Measurements from ENCODE around the gene UNC5C. TPM values are rescaled to one million over a fixed set of nuclear protein-coding genes. Genes with fewer than 3 reads are reported as not detected.

The UNC5C gene
- polyA plus RNA-seq, 1 donor: 0.46 TPM

DNA sequence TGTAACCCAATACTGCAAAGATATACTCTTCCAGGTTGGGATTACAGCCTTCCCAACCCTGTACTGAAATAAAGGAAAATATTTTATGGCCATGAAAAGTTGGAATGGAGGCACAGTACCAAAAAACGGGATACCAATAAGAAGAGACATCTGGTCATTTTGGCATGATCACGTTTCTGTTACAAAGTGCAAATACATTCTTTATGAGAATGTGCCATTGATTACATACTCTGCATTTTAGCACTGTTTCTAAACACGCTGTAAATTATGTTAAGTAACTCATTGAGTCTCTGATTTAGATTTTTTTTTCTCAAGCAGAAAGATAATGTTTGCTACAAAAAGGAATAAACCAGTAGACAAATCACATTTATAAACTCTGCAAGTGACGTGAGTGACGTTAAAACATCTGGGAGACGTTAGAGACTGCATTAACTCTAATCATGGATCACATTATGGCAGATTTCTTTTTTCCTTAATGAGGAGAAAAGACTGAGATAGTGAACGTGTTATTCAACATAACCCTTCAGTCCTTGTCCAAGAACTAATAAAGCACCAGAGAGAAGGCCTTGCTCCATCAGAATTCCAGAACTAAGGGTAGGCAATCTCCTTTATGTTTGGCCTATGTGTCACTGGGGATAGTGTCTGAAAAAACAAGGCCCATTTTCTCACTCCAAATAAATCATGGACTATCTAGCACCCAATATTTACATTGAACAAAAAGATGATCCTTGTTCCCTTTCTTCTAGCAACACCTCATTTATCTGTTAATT is 31.0 kb downstream of the UNC5C start:
- DNase-seq: no peak

DNA sequence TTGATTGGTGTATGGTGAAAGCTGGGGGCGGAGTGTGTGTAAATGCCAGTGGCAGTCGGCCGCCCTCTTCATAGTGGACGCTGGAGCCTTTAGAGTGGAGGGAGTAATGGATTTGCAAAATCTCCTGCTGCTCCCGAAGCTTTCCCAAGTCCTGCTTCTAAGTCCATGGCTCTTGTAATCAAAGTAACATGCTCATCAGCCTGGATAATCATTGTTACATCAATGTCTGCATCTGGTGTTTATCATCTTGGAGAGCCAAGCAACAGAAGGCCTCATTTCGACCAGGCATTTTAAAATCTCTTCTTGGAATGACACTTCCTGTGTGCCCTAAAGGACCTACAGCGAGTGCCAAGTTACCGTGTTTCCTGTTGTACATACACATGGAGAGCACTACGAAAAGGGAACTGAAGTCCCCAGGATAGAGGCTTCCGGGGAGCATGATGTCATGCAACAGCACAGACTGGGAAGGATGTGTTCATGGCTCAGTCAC is 32.2 kb downstream of the UNC5C start:
- DNase-seq: no peak

DNA sequence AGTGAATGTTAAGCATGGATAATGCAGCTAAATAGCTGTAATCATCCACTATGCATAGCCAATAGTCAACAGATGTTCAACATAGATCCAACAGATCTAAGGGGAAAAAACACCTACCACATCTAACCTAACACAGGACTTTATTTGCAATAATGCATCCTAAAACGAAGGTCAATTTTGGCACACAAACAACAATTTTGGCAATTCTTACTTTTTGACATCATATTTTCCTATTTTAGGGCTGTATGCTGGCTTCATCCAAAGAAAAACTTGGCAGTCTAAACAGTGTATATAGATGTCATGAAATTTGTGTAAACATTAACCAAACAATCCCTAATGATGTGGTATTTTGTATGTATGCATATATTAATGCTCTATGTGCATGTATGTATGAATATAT is 33.2 kb downstream of the UNC5C start:
- no peak for DNase-seq

GRCh38 chr4:95513022-95513421 is 35.8 kb downstream of the UNC5C start:
- no peak for DNase-seq

DNA sequence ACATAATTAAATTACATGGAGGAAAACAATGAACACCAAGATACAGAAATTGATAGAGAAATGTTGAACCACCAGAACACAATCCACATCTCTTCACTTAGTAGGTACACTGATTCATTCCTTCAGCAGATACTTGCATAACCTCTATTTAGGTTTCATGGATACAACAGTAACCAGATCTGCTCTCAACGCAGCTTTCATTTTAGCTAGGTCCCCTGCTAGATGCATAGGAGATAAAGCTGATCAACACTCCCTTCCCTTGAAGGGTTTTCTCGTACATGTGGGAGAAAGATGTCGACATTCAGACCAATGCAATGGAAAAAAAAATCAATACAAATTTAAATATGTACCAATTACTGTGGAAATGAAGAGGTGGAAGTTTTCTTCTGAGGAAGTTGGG is 37.3 kb downstream of the UNC5C start:
- DNase-seq: no peak

GRCh38 chr4:95510877-95511276 is 37.9 kb downstream of the UNC5C start:
- no peak for DNase-seq

GRCh38 chr4:95510145-95510544 is 38.6 kb downstream of the UNC5C start:
- no peak for DNase-seq

DNA sequence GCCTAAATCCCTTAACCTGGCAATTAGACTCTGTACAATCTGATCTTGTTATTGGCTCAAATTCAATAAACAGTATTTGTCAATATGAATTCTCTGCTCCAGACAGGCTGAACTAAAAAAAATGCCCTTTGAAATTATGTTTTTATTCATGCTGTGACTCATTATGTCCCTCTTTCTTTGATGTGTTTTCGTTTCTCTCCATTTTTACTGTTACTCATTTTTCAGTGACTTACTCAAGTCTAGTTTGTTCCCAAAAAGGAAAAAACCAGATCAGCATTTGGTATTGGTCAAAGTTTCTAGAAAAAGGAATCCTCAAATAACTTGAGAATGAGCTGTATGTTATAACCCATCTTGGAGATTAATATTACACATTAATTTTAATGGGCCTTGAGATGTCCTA is 40.4 kb downstream of the UNC5C start:
- no peak for DNase-seq

- no peak for DNase-seq
Observed at GRCh38 chr4:95507561-95507960, 41.2 kb downstream of the UNC5C start.

- no peak for DNase-seq
Observed at GRCh38 chr4:95507147-95507546, 41.6 kb downstream of the UNC5C start.

- DNase-seq: no peak
Observed at GRCh38 chr4:95506264-95506663, 42.5 kb downstream of the UNC5C start.

DNA sequence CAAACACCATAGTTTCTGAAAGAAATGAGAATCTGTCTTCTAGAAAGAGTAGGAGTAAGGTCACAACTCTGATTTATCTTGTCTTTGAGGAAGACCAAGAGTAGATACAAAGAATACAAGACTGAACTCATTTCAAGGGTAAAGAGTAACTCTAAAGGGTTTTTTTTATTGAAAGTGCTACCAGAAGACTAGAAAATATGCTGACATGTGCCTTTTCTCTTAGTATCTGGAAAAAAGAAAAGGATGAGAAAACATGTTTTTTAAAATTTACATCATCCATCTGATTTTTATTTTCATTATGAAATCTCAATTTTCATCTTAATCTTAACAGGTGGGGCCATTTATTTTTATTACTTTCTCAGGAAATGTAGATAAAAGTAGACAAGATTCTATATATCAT is 43.0 kb downstream of the UNC5C start:
- no peak for DNase-seq

- no peak for DNase-seq
Observed at GRCh38 chr4:95505151-95505550, 43.6 kb downstream of the UNC5C start.

DNA sequence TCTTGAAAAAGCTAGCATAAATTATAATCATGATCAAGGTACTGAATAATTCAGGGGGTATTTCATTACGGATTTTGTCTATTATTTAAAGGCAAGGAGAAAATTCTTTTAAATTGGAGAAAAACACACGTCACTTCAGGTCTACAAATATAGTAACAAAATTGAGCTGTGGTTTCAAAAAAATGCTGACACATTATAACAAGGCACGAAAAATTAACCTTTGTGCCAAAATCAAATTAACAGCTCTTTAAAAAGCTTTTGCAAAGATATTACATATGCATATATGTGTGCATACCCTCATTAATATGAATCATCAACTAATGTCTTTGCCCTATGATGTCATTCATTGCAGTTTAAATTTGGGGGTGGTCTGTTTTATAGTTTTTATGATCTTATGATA is 44.3 kb downstream of the UNC5C start:
- no peak for DNase-seq

DNA sequence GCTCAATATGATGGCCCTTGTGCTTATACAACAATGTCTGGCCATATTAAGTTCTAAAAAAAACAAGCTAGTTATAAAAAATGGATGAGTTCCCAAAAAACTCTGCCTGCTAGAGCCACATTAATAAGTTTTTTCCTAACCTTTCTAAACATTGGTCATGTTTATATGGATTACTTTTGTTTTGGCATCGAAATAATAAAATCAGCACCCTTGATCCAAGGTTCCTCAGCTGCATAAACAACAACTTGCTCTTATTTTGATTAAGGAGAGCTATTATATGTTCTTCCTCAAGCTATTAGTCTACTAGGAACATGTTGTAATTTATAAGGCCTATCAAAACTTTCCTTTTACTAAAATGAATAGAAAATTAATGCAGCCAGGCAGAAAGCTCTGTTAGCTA is 48.4 kb downstream of the UNC5C start:
- DNase-seq: no peak

DNA sequence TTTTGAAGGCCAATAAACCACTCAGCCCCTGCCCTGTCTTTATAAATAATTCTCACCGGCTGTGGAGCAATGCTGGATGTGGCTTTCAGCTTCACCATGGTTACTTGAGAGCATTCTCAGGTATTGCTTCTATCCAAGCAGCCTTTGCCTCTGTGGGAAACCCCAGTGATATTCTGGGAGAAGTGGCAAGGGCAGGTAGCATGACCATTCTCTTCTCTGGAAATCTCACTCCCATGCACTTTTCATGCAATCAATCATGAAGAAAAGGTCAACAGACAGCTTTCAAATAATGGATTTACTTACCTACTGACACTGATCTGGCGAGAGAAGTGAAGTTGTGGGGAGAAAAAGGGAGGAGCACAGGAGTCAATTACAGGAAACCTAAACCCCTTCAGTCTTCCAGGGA is 49.5 kb downstream of the UNC5C start:
- DNase-seq: no peak

DNA sequence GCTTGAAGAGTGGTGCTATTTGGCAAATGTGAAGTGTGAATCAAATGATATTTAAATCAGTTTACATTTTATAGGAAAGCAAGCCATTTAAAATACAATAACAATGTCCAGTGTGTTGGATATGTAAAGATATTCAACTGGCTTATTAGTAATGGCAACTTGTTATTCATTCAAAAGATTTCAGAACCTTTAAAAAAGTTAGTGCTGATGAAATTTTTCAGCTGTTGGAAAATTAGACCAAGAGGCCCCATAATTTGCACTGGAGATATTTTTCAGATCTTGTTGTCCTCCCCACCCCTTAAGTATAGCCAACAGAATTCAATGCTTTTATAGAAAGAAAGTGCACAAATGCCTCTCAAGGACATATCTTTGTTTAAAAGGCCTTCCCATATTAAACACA is 54.6 kb downstream of the UNC5C start:
- DNase-seq: no peak

GRCh38 chr4:95478679-95479078 is 70.1 kb downstream of the UNC5C start:
- no peak for DNase-seq

DNA sequence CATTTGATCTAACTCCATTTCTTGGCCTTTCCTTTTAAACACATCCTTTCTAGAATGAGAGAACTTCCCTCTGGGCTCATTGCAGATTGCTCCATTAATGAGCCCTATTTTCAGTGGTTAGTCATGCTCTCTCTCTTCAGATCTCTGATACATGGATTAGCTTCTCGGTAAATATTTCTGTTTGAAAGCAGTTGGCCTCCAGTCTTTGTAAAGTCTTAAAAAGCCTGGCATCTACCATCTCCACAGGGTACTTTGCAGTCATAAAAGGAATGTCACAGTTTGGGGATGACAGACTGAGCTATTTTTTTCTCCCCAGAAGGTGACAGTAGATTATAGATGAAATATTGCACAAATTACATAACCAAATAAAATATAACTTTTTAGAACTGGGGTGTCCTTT is 72.7 kb downstream of the UNC5C start:
- no peak for DNase-seq

GRCh38 chr4:95472534-95472933 is 76.2 kb downstream of the UNC5C start:
- DNase-seq: no peak

DNA sequence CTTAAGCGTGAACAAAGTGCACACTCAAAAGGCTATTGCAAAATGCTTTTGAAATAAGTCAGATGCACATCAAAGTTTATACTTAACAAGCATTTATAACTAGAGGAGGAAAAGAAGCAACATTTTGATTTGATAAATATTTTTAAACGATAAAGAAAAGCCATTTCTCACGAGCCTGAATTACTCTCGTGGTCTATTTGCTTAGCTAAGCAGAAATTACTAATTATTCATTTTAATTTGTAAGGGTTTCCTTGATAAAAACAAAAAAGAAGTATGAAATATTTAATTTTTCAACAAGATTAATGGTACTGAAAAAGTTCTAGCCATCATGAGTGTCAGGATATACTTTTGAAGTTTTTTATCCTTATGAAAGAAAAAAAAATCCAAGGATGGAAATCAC is 78.2 kb downstream of the UNC5C start:
- DNase-seq: no peak

DNA sequence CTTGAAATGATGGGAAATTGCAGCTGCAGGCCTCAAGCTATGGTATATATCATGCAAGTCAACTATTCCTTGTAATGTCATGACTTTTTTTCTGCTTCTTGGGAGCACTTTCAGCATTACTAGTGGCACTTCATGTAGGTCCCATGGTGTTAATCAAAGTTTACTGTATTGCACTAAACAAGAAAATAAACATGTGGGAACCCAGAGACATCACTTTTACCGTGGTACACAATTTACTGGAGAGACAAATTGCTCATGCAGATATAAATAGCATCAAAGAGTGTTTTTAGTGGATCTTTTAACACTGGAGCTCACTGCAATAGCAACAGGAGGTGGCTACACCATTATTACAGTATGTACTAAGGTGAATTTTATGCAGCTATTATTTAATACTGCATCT is 79.2 kb downstream of the UNC5C start:
- DNase-seq: no peak

DNA sequence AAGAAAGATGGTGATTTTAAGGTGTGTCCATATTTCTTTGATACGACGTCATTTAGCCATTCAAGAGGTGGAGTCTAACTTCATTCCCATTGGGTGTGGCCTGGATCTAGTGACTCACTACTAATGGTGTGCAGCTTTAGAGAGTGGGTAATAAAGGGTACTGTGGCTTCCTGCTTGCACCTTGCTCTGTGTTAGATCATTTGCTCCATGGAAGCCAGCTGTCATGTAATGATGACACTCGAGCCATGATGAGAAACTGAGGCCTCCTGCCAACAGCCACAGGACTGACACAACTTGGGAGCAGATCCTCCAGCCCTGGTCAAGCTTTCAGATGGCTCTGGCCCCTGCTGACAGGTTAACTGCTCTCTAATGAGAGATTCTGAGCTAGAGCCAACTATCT is 82.0 kb downstream of the UNC5C start:
- no peak for DNase-seq

DNA sequence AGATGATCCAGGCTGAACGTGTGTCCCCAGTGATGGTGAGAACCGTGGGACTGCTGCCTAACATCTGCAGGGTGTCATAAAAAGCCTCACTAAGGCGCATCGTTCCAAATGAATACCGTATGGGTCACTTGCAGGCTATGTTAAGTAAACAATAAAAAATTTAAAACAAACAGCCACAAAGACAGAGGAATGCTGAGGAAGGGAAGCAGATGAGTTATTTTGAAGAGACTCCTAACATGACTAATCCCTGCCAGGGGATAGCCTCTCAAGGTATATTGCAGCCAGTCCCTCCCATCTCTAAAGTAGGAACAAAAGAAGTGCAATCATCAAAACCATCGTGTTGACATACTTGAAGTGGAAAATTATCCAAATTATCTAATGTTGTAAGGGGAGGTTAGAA is 83.8 kb downstream of the UNC5C start:
- DNase-seq: no peak

- no peak for DNase-seq
Observed at GRCh38 chr4:95462921-95463320, 85.9 kb downstream of the UNC5C start.
